HG03095 (cell line): ENCODE results near the gene AHDC1.
"Not testable (repeated sequence)": the region's sequence is repeated elsewhere in the genome, so short reads cannot be mapped to it uniquely, and the experiment has no call there.

Source experiments
- ATAC-seq: cut with Tn5 transposase; IDR thresholded peaks from one replicate; pipeline ENCODE4 v1.9.1; 2021; ENCODE audit warnings: moderate library complexity; ENCODE audit not compliant: unreplicated experiment

Gene AHDC1

GRCh38 chr1:27538305-27538676 is 65.7 kb downstream of the AHDC1 start:
- ATAC-seq, result not testable (repeated sequence)

GRCh38 chr1:27536767-27537166 is 67.2 kb downstream of the AHDC1 start:
- no peak for ATAC-seq

DNA sequence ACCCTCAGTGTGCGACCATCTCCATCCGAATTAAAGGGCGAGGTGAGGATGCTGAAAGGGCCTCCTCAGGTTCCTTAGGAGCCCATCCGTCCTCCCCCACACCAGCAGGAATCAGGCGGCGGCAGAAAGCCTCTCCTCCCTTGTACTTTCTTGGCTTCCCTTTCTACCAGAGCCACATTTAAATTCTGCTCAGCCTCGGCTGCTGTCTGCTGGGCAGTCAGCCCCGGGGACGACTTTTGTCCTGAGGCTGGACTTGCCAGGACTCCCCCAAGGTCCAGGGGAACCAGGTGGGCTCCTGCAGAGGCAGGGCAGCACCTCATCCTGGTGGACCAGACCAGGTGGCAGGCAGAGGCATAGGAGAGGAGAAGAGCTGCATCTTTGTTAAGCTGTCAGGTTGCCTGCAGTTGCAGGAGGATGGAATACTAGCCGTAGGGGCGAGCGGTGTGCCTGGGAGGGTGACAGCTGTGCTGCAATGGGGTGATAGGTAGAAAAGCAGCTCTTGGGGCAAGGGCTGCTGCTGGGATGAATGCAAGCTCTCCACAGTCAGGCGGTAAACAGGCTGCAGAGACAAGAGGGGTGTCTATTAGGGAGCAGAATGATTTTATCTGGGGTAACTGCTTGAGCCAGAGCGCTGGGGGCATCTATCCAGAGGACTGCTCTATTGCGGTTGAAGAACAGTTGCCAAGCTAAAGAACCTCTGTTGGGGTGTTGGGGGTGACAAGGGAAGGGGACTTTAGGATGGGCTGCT is 67.8 kb downstream of the AHDC1 start:
- ATAC-seq, result no peak

DNA sequence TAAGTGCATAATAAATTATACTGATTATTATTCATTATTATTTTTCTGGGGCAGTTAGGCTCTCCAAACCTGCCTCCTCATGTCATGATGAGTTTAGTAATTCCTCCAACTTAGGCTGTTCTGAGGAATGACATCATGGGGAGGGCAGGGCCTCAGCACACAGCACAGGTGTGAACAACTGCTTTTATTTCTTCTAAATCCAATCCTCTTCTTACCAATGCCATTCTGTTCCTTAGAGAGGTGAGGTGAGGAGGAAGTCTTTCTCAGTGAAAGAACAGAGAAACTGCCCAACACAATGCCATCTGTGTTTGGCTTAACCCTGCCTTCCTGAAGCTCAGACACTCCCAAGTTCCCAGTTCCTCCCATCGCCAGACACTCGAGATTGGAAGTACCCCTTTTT is 68.6 kb downstream of the AHDC1 start:
- no peak for ATAC-seq

GRCh38 chr1:27531959-27532685 is 71.8 kb downstream of the AHDC1 start:
- ATAC-seq, result no peak

DNA sequence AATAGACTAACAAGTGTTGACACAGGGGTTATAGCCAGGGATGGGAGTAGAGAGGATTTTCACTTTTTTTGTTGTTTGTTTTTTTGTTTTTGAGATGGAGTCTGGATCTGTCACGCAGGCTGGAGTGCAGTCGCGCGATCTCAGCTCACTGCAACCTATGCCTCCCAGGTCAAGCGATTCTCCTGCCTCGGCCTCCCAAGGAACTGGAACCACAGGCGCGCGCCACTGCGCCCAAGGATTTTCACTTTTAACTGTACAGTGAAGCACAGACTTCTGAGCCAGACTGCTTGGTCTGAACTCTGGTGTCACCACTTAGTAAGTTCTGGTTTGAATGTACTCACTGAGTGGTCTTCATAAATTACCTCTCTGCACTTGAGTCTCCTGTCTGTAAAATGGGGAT is 73.8 kb downstream of the AHDC1 start:
- no peak for ATAC-seq

- ATAC-seq, result no peak
Observed at GRCh38 chr1:27529704-27530018, 74.3 kb downstream of the AHDC1 start.

- no peak for ATAC-seq
Observed at GRCh38 chr1:27528818-27529703, 74.9 kb downstream of the AHDC1 start.

DNA sequence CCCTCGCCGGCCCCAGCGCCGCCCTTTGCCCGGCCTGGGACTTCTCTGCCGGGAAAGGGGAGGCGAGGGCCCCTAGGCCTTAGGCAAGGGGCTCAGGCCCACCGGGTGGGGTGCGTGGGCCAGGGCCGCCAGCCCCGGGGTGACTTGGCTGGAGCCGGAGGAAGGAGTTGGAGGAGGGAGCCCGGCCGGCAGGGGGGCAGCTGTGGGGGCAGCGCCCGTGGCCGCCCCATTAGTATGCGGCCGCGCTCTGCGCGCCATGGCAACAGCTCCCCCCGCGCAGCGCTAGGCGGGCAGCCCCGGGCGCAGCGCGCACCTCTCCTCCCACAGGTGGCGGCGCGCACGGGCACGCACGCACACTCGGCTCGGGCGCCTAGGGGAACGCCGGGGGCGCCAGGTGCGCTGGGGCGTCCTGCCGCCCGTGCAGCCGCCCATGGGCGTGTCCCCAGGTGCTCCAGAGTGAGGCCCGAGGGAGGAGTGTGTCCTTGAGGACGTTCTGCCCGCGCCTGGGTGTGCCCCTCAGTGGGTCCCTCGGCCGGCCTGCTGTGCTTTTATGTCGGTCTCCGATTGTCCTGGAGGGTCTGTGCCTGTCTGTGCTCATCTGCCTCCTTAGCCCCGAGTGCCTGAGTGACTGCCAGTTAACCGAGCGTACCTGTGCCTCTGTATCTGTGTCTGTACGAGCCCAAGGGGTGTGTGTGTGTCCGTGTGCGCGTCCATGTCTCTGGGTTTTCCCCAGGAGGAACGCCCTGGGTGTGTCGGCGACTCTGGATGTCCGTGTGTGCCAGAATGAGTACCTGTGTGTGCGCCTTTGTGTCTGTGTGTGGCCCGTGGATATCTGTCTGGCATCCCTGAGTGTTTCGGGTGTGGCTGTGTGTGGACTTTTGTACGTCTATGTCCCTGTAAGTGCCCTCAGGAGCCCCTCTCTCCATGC is 75.8 kb downstream of the AHDC1 start:
- ATAC-seq, result no peak

GRCh38 chr1:27527223-27527889 is 76.6 kb downstream of the AHDC1 start:
- ATAC-seq, result no peak

- ATAC-seq, result no peak
Observed at GRCh38 chr1:27526569-27527222, 77.2 kb downstream of the AHDC1 start.

- ATAC-seq, result no peak
Observed at GRCh38 chr1:27525296-27526272, 78.4 kb downstream of the AHDC1 start.

DNA sequence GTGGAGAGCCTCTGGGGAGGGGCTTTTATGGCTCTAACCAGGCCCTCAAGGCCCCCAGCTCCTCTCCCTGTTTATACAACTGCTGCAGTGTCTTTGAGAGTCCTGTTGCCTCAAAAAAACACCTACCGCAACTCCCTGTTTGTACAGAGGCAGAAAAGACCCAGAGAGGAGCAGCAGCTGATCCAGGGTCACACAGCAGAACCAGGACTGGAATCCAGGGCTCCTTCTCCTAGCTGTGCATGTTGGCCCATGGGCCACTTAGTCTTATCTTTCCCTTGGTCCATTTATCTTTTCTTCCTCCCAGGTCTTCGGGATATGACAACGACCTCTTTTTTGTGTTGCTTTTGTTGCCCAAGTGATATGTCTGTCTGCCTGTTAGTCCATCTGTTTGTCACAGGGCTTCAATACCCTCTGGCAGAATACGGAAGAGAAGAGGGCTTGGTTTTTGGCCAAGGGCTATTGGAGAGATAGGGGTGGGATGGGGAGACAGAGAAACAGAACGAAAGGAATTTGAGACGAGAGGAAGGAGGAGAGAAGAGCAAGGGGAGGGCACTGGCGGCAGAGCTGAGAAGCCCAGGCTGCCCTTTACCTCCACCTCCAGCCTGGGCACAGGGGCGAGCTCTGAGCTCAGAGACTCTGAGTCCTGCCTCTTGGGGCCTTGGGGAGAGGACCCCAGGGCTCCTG is 80.5 kb downstream of the AHDC1 start:
- no peak for ATAC-seq

GRCh38 chr1:27522432-27523336 is 81.3 kb downstream of the AHDC1 start:
- ATAC-seq, result no peak

GRCh38 chr1:27521861-27522431 is 82.0 kb downstream of the AHDC1 start:
- no peak for ATAC-seq

DNA sequence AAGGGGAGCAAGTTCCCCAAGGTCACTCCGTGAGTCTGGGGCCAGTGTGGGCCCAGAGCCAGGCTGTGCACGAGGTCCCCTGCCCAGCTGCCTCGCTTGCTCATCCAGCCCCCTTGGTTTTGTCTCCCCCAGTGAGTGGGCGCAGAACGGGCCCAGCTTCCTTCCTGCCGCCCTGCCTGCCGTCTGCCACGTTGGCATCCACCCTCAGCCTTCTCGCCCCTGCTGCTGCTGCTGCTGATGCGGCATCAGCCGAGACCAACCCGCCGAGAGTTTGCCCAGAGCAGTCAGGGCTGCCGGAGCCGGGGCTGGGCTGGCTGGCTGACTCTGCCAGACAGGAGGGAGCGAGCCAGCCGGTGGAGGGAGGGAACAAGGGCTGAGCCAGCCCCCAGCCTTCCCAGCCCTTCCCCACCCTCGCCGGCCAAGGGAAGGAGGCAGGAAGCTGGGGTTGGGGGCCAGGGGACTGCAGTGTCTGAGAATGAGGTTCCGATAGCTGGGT is 82.6 kb downstream of the AHDC1 start:
- no peak for ATAC-seq
